ENCODE measurements around the gene SAG.

- no peak for TF ChIP-seq POLR2A (IDR thresholded peaks at IDR 0.05)
- TF ChIP-seq CTCF (IDR thresholded peaks at IDR 0.05), result no peak
These were observed 11.6 kb downstream of the SAG start for GRCh38 chr2:233319256-233319655.

Data from testis (tissue), 2 donors.